ENCODE measurements around the gene HDAC11.

The HDAC11 gene

DNA sequence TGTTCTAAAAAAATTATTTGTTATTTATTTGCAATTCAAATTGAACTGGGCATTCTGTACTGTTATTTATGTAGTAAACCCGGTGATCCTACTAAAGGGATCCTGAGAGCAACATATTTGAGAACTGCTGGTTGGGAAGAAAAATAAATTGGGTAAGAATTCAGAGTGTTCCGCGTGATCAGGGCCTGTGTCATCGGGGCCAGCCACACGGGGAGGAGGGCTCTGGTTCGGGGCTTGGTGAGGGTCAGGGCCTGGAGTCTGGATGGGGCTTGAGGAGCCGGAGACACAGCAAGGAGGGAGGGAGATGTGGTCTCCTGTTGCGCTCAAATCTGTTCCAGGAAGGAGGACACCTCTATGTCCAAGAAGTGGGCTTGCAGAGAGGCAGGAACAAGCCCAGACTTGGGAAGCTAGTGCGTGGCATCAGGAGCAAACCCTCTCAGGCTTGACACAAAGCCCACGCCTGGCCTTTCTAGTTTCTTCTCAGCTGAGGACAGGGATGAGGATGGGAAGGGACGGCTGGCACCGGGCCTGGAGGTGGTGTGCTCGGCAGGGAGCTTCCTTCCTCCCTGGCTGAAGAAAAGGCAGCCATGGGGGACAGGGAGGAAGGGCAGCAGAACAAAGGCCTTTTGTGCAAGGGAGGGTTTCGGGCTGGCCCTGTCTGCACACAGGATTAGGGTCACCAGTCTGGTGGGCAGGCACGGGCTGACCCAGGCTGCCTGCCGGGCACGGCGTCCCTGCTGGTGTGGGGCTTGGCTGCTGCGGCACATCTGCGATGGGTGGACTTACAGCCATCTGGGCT lies 45.9 kb downstream of the HDAC11 start:
- no peak for DNase-seq (ENCODE audit: low read depth)

DNA sequence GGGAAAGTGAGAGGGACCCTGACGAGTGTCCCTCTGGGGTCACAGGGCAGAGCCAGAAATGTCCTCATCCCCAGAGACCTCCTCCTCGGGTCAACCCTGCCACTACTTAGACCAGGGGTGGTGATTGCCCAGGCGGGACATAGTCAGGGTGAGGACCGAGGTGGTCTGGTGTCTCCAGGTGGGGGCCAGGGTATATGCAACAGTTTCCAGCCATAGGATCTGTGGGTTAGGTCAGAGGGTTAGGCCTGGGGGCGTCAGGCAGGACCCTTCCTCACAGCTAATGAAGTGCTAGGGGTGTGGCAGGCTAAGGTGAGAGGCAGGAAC lies 46.5 kb downstream of the HDAC11 start:
- no peak for DNase-seq (ENCODE audit: low read depth)

DNA sequence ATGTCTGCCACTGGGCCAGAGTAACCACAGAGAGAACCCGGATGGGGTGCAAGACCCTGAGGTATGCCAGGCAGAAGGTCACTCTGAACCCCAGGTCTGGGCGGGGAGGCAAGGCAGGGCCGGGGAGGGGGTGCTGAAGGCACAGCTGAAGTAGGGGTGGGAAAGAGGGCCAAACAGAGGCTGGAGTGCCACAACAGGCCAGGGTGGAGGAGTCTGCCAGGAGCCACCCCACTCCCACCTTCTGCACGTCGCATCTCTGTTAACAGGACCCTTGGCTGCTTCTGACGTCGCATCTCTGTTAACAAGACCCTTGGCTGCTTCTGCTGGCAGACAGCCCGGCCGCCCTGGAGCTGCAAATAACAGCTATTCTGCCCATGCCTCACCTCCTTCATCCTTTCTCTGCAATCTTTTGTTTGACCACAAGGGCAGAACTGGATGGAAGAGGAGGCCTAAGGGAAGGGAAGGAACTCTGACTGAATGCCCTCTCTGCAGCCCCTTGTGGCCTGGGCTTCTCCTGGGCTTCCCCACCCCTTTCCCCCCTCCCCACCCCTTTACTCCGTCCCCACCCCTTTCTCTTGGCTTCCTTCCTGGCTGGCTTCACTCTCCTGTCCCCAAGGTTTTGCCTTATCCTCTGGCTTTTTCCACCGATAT lies 48.2 kb downstream of the HDAC11 start:
- peak; percentile 72 for DNase-seq (ENCODE audit: low read depth)

- no peak for DNase-seq (ENCODE audit: low read depth)
Observed at GRCh38 chr3:13529196-13530112, 49.3 kb downstream of the HDAC11 start.

DNA sequence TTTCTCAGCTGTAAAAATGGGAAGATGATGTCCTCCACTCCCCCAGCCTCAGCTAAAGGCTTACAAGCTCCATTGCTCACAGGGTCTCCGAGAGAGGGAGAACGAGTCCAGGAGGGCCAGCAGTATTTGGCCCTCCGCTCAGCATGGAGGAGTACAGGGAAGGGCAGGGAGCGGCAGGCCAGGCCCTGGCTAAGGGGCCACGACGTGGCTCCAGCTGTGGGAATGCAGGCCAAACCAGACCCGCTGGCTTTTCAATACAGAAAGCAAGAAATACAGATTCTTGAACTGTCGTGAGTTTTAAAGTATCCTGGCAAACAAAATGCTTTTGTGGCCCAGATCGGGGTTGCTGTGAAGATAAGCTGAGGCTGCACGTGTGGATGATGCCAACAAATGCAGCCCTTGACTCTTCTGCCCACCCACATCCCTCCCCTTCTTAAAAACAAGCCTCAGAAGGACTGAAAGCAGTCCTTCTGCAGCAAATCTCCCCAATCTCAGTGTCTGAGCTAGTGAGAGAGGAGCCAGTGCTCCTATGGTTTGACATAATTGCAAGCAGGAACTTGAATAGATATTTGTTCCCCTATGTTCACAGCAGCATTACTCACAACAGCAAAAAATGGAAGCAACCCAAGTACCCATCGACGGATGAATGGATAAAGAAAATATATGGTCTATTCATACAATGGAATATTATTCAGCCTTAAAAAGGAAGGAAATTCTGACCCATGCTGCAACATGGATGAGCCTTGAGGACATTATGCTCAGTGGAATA lies 50.3 kb downstream of the HDAC11 start:
- no peak for DNase-seq (ENCODE audit: low read depth)

DNA sequence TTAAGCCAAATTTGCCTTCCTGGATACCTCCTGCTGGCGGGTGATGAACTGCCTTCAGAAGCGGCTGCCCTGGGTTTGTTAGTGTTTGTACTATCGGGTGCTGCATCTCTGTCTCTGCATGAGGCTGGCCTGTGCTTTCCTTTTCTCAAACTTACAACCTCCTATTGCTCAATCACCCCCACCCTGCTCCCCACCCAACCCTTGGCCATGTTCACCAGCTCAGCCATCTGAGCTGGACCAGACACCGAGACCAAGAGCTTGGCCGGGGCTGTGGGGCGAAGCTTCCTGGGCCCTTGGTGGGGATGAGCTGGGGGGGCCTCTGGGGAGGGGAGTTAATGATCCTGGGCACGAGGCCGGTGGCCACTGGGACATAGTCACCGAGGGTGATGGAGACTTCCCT lies 52.0 kb downstream of the HDAC11 start:
- DNase-seq (ENCODE audit: low read depth), result no peak

DNA sequence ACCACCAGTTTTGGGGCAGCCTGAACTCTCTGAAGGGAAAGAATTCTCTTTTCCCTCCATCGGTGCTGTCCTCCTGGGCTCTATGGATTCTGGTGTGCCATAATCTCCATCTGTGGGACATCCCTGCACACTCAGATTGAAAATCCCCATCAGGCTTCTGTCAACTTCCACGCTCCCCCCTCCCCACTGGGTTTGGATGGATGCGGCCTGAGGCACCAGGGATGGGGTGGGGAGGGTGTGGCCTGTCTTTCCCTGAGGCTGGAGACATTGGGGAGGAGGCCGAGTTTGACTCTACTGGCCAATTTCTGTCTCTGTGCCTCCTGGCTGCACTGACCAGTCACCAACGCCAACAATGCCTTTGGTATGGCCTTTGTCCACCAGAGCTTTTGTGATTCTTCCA lies 52.5 kb downstream of the HDAC11 start:
- DNase-seq (ENCODE audit: low read depth), result no peak

- no peak for DNase-seq (ENCODE audit: low read depth)
Observed at GRCh38 chr3:13533885-13534301, 53.8 kb downstream of the HDAC11 start.

- DNase-seq (ENCODE audit: low read depth), result no peak
Observed at GRCh38 chr3:13535526-13535875, 55.4 kb downstream of the HDAC11 start.

DNA sequence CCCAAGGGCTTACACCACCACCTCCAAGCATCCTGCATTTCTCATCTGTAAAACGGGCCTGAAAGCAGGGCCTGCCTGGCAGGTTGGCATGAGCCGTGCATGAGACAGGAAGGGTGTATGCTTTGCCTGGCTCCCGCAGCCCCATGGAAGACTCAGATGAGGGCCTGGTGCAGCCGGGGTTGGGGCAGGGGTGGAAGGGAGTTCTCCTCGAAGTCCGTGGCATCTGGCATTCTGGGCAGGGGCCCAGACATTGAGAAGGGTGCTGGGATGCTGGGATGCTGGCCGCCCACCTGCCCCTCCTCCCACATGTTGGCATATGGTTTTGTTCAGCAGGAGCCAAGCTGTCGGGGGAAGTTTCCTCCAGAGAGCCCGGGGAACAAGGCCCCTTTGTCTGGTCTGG lies 55.8 kb downstream of the HDAC11 start:
- DNase-seq (ENCODE audit: low read depth), result no peak

- DNase-seq (ENCODE audit: low read depth), result no peak
Observed at GRCh38 chr3:13536432-13536831, 56.3 kb downstream of the HDAC11 start.

DNA sequence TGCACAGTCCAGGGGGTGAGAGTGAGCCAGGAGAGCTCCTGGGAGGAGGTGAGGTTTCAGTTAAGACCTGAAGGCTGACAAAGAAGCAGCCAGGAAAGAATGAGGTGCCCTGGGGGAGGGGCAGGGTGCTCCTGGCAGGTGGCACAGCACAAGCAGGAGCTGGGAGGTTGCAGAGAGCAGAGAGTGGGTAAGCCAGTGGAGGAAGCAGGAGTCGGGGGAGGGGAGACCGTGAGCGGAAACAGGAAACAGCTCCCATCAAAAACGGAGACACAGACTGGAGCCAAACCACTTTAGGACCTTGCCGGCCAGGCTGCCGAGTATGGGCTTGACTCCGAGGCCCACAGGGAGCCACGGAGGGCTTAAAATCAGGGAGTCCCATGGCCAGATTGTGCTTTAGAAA lies 56.7 kb downstream of the HDAC11 start:
- no peak for DNase-seq (ENCODE audit: low read depth)

DNA sequence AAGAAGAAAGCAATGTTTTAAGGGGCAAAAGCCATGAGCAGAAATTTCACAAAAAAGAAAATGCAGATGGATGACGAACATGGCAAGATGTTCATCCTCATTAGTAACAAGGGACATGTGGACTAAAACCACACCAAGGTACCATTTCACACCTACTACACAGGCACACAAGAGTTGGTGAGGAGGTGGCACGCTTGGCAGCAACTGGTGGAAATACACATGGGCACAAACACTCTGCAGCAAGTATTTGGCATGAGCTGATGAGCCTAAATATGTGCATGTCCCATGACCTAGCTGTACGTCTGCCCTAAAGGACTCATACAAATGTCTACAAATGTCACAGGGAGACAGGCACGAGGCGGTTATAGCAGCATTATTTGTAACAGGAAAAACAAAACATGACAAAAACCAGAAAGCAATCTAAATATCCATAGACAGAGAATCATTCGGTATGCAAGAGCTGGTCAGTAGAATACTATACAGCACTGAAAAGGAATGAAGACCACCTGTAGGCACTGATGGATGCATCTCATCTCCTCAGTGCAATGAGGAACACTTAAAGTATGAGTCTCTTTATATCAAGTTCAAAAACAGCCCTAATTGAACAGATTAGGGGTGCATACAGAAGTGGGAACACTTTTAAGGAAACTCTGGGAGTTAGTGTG lies 57.3 kb downstream of the HDAC11 start:
- DNase-seq (ENCODE audit: low read depth), result no peak

DNA sequence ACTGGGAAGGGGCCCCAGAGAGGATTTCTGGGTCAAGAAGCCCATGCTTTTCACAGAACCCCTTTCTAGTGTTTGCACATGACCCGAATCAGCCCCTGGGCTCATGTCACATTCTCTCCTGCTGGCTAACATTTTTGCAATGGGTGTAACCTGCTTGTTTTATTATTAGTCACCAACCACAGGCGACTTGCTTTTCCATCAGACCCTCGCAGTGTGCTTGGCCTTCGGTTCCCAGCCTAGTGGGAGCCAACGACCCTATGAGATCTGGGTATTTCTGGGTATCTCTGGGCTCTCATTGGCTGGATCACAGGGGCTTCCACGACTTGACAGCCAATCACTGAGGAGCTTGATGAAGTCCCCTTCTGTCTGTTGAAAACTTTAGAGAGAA lies 57.8 kb downstream of the HDAC11 start:
- peak; percentile 99 for DNase-seq (ENCODE audit: low read depth)

- DNase-seq (ENCODE audit: low read depth), result no peak
Observed at GRCh38 chr3:13538520-13539291, 58.6 kb downstream of the HDAC11 start.

GRCh38 chr3:13539292-13539638 lies 59.2 kb downstream of the HDAC11 start:
- peak; percentile 86 for DNase-seq (ENCODE audit: low read depth)

DNA sequence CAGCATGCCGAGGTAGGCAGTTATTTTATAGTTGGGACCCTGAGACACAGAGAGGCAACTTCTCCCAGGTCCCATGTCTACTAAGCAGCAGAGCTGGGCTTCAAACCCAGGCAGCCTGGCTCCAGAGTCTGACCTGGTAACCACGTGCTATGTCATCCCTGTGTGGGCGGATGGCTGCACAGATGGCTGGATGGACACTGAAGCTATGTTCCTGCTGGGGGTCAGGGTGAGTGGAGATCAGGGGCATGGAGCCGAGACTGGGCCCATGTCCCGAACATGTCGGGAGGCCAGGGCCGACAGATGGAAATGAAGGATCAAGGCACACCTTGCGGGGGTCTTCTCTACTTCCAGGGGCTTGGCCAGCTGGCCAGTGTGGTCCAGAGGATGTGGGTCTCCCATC lies 59.6 kb downstream of the HDAC11 start:
- DNase-seq (ENCODE audit: low read depth), result no peak

DNA sequence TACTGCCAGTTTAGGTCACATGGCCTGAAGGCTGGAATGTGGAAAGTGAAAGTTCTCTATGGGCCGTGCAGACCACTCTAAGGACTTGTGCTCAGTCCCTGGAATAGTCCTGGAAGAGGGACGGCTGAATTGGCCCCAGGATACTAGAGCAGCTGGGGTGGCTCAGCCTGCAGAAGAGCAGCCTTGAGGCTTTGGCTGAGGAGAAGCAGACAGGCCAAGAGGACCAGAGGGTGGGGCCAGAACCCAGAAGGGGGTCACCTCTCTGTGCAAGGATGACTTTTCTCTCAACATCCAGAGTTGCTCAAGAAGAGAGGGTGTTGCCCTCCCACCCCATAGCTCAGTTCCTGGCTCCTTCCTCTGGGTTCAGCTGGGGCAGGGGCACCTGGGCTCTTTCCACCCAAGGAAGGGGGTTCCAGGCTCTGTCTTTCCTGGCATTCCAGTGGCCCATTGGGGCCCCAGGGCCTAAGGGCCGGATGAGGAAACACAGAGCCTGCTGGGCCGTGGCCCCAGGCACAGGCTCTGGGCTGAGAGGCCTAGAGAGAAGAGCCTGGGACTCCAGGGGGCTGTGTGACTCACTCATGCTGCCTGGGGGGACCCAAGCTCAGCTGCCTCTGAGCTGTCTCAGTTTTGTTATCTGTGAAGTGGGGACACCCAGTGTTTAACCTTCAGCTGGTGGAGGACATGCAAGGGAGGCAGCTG lies 60.3 kb downstream of the HDAC11 start:
- no peak for DNase-seq (ENCODE audit: low read depth)

- DNase-seq (ENCODE audit: low read depth), result no peak
Observed at GRCh38 chr3:13541691-13542090, 61.6 kb downstream of the HDAC11 start.

- DNase-seq (ENCODE audit: low read depth), result no peak
Observed at GRCh38 chr3:13542142-13542541, 62.0 kb downstream of the HDAC11 start.

Data from ELR (cell line).